Measurements from ENCODE around the gene CSF2. TPM values are rescaled to one million over a fixed set of nuclear protein-coding genes. Genes with fewer than 3 reads are reported as not detected.

Gene CSF2
- total RNA-seq, 1 donor from 2014 or later = not detected

DNA sequence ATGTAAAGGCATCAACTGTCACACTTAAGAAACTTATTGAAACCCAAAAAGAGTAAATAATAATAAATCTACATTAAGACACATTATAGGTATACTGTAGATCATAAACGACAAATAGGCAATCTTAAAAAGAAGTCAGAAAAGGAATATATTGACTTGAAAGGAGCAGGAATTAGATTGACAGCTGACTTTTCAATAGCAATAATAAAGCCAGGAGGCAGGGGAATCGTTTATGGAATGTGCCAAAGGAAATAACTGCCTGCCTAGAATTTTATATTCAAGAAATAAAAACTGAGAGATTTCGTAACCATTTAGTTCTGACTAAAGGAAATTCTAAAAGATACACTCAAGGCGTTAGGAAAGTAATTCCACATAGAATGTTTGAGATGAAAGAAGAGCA lies 40.5 kb upstream of the CSF2 start:
- no peak overlapping the region for H3K9ac ChIP-seq (ENCODE audit: low read depth in 1 of 3, low read length in 3 of 3)
- no peak overlapping the region for H3K27ac ChIP-seq (ENCODE audit: low read depth, low read length)
- H3K36me3 ChIP-seq (ENCODE audit: control insufficient read depth in 3 of 3, insufficient read depth in 3 of 3, low read length in 3 of 3) = no peaks in the 10 kb centered on the region
- no peaks in the 10 kb centered on the region for H3K27me3 ChIP-seq (ENCODE audit: control insufficient read depth in 3 of 3, insufficient read depth in 3 of 3, low read length in 3 of 3)
- no peak overlapping the region for H3K4me3 ChIP-seq (ENCODE audit: low read length in 3 of 3)
- H3K9me3 ChIP-seq (ENCODE audit: control insufficient read depth in 3 of 3, low read length in 3 of 3) = no peaks in the 10 kb centered on the region
- H3K4me1 ChIP-seq (ENCODE audit: control insufficient read depth in 3 of 3, insufficient read depth in 3 of 3, low read length in 3 of 3) = no peaks in the 10 kb centered on the region

DNA sequence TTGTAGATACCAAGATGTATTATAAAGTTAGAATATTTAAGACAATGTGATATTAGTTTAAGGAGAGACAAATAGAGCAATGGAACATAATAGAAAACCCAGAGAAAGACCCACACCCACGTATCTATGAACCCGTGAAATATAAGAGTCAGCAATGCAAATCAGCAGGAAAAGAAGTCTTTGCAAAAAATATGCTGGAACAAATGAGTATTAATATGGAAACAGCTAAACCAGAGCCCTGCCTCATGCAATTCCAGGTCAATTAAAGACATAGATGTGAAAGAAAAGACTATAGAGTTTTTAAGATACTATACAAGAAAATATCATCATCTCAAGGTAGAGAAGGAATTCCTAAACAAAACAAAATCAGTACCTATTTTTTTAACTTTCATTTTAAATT lies 36.2 kb upstream of the CSF2 start:
- no peaks in the 10 kb centered on the region for H3K9me3 ChIP-seq (ENCODE audit: control insufficient read depth in 3 of 3, low read length in 3 of 3)
- H3K27me3 ChIP-seq (ENCODE audit: control insufficient read depth in 3 of 3, insufficient read depth in 3 of 3, low read length in 3 of 3) = no peaks in the 10 kb centered on the region
- no peaks in the 10 kb centered on the region for H3K36me3 ChIP-seq (ENCODE audit: control insufficient read depth in 3 of 3, insufficient read depth in 3 of 3, low read length in 3 of 3)
- no peak overlapping the region for H3K4me3 ChIP-seq (ENCODE audit: low read length in 3 of 3)
- H3K4me1 ChIP-seq (ENCODE audit: control insufficient read depth in 3 of 3, insufficient read depth in 3 of 3, low read length in 3 of 3) = no peaks in the 10 kb centered on the region
- no peak overlapping the region for H3K9ac ChIP-seq (ENCODE audit: low read depth in 1 of 3, low read length in 3 of 3)
- H3K27ac ChIP-seq (ENCODE audit: low read depth, low read length) = no peak overlapping the region

DNA sequence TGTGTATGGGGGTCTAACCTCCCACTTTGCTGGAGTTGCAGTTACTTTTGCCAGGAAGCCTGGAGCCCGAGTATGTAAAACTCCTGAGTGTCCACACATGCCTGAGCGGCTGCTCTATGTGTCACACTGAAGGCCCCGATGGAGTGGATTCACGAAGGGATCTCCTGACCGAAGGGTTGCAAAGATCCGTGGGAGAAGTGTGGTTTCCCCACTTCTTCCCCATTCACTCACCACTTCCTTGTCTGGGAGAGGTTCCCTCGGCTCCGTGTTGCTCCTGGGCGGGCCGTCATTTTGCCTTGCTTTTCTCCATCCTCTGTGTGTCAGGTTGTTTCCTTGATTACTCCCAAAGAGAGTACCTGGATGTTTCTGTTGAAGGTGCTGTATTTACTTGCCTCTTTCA lies 29.4 kb upstream of the CSF2 start:
- Histone ChIP-seq H3K9me3 (ENCODE audit: control insufficient read depth in 3 of 3, low read length in 3 of 3) (no peaks in the 10 kb centered on the region), H3K4me3 (ENCODE audit: low read length in 3 of 3) (no peak overlapping the region), H3K4me1 (ENCODE audit: control insufficient read depth in 3 of 3, insufficient read depth in 3 of 3, low read length in 3 of 3) (no peaks in the 10 kb centered on the region), H3K9ac (ENCODE audit: low read depth in 1 of 3, low read length in 3 of 3) (no peak overlapping the region), H3K27ac (ENCODE audit: low read depth, low read length) (no peak overlapping the region), H3K36me3 (ENCODE audit: control insufficient read depth in 3 of 3, insufficient read depth in 3 of 3, low read length in 3 of 3) (no peaks in the 10 kb centered on the region), H3K27me3 (ENCODE audit: control insufficient read depth in 3 of 3, insufficient read depth in 3 of 3, low read length in 3 of 3) (peaks cover 0 to 4% (median 3%) of the 10 kb centered on the region in 3 donors)

DNA sequence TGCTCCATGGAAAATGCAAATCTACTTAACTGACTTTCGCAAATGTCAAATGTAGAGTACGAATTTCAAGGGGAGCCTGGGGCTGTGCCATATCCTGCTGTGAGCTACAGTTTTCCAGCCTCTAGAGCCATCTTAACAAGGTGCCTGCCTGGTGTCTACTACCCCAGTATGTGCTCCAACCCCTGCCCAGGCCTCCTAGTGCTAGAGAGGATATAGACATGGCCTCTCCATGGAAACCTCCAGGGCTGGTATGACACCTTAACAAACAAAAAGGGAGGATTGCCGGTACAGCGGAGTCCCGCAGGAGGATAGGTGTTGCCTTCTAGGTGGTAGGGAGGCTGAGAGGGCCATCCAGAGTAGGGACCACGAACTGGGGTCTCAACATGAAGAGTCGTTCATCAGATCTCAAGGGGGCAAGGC lies 26.7 kb upstream of the CSF2 start:
- Histone ChIP-seq H3K27ac (ENCODE audit: low read depth, low read length) (no peak overlapping the region), H3K9me3 (ENCODE audit: control insufficient read depth in 3 of 3, low read length in 3 of 3) (no peaks in the 10 kb centered on the region), H3K4me1 (ENCODE audit: control insufficient read depth in 3 of 3, insufficient read depth in 3 of 3, low read length in 3 of 3) (no peaks in the 10 kb centered on the region), H3K27me3 (ENCODE audit: control insufficient read depth in 3 of 3, insufficient read depth in 3 of 3, low read length in 3 of 3) (peaks cover 0 to 9% (median 4%) of the 10 kb centered on the region in 3 donors), H3K9ac (ENCODE audit: low read depth in 1 of 3, low read length in 3 of 3) (no peak overlapping the region), H3K4me3 (ENCODE audit: low read length in 3 of 3) (no peak overlapping the region), H3K36me3 (ENCODE audit: control insufficient read depth in 3 of 3, insufficient read depth in 3 of 3, low read length in 3 of 3) (no peaks in the 10 kb centered on the region)

DNA sequence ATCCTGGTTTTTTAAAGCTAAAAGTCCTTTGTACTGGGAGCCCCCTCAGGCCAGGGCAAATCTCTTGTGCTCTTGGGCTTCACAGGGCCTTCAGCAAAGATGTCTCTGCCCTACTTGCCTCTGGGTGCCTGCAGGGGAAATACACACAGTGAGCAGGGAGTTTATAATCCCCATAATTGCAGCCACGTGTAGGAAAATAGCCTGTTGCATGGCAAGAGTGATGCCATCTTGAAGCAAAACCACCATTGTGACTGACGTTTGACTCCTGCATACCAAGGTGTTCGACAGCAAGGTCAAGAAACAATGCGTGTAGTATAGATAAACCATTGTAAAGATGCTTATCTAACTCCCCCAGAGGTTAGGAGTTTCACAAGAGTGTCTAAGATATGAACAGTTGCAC lies 24.5 kb upstream of the CSF2 start:
- H3K27ac ChIP-seq (ENCODE audit: low read depth, low read length) = no peak overlapping the region
- H3K4me3 ChIP-seq (ENCODE audit: low read length in 3 of 3) = no peak overlapping the region
- peaks cover 0 to 5% (median 0%) of the 10 kb centered on the region in 3 donors for H3K27me3 ChIP-seq (ENCODE audit: control insufficient read depth in 3 of 3, insufficient read depth in 3 of 3, low read length in 3 of 3)
- no peaks in the 10 kb centered on the region for H3K4me1 ChIP-seq (ENCODE audit: control insufficient read depth in 3 of 3, insufficient read depth in 3 of 3, low read length in 3 of 3)
- H3K36me3 ChIP-seq (ENCODE audit: control insufficient read depth in 3 of 3, insufficient read depth in 3 of 3, low read length in 3 of 3) = no peaks in the 10 kb centered on the region
- H3K9ac ChIP-seq (ENCODE audit: low read depth in 1 of 3, low read length in 3 of 3) = no peak overlapping the region
- no peaks in the 10 kb centered on the region for H3K9me3 ChIP-seq (ENCODE audit: control insufficient read depth in 3 of 3, low read length in 3 of 3)

DNA sequence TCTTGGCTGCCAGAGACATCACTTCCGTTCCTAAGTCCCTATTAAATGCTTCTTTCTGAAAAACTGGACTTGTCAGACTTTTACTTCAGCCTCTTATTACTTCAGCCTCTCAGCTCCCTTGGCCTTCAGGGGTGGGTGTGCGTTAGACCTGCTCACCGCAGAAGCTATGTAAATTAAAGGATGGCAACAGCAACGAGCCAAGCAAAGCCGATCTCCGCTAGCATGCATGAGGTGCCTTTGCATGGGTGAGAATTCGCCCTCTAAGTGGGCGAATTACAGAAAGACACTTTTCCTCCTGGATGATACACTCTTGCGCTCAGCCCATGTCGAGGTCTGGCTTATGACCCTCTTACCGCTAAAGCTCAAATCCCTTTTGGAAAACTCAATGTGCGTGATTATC lies 24.0 kb upstream of the CSF2 start:
- no peak overlapping the region for H3K27ac ChIP-seq (ENCODE audit: low read depth, low read length)
- no peaks in the 10 kb centered on the region for H3K9me3 ChIP-seq (ENCODE audit: control insufficient read depth in 3 of 3, low read length in 3 of 3)
- H3K4me1 ChIP-seq (ENCODE audit: control insufficient read depth in 3 of 3, insufficient read depth in 3 of 3, low read length in 3 of 3) = no peaks in the 10 kb centered on the region
- no peak overlapping the region for H3K4me3 ChIP-seq (ENCODE audit: low read length in 3 of 3)
- peaks cover 0 to 5% (median 0%) of the 10 kb centered on the region in 3 donors for H3K27me3 ChIP-seq (ENCODE audit: control insufficient read depth in 3 of 3, insufficient read depth in 3 of 3, low read length in 3 of 3)
- H3K36me3 ChIP-seq (ENCODE audit: control insufficient read depth in 3 of 3, insufficient read depth in 3 of 3, low read length in 3 of 3) = no peaks in the 10 kb centered on the region
- H3K9ac ChIP-seq (ENCODE audit: low read depth in 1 of 3, low read length in 3 of 3) = no peak overlapping the region

DNA sequence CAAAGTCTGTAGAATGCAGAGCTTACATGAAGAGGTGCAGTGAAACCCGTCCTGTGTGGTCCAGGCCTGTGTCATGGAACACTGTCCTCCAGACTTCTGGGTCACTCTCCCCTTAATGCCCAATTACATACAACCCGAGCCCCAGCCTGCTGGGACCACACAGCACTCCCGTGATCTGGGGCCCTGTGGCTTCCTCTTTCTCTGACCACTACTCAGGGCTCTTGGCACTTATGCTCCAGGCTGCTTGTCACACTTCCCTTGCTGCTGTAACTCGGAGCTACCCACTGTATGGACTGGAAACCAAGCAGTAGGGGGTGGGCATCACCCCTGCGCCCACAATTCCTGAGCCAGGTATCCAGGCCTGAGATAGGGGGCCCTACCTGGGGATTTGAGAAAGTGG lies 23.5 kb upstream of the CSF2 start:
- no peaks in the 10 kb centered on the region for H3K9me3 ChIP-seq (ENCODE audit: control insufficient read depth in 3 of 3, low read length in 3 of 3)
- H3K9ac ChIP-seq (ENCODE audit: low read depth in 1 of 3, low read length in 3 of 3) = no peak overlapping the region
- peaks cover 0 to 5% (median 0%) of the 10 kb centered on the region in 3 donors for H3K27me3 ChIP-seq (ENCODE audit: control insufficient read depth in 3 of 3, insufficient read depth in 3 of 3, low read length in 3 of 3)
- H3K27ac ChIP-seq (ENCODE audit: low read depth, low read length) = no peak overlapping the region
- no peak overlapping the region for H3K4me3 ChIP-seq (ENCODE audit: low read length in 3 of 3)
- no peaks in the 10 kb centered on the region for H3K36me3 ChIP-seq (ENCODE audit: control insufficient read depth in 3 of 3, insufficient read depth in 3 of 3, low read length in 3 of 3)
- no peaks in the 10 kb centered on the region for H3K4me1 ChIP-seq (ENCODE audit: control insufficient read depth in 3 of 3, insufficient read depth in 3 of 3, low read length in 3 of 3)

DNA sequence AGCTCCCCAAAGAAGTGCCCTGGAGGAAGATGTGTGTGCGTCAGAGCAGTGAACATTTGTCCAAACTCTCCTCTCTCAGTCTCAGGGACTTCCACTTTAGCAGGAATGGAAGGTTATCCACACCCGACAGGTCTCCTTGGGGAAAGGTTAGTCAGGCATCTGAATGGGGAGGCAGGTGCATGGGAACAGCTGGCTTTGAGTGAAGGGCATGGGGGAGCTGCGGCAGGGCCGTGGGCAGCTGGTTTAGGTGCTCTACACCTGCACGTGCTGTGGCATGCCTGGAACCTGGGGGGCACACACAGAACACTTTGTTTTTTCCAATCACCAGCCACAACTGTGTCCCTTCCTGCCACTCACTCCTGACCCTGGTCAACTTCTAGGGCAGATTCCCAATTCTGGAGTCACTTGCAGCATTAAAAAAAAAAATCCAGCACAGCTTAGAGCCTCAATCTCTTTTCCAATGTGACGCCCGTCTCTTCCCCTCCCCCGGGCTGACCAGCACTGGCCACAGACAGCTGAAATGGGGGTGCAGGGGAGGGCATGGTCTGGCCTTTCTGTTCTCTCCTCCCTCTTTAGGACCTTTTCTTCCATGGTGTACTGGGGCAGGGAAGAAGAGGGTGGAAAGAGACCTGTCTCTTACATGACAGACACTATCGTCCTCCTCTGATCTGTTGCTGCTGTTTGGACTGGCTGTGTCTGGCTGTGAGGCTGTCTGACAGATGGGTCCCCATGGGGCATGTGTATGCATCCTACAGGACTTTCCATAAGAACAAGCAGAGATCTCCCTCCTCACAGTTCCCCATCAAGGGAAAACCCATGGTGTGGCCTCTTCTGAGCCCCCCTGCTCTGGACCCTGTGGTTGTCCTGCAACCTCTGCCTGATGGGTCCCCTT lies 22.7 kb upstream of the CSF2 start:
- no peak overlapping the region for H3K4me3 ChIP-seq (ENCODE audit: low read length in 3 of 3)
- no peaks in the 10 kb centered on the region for H3K36me3 ChIP-seq (ENCODE audit: control insufficient read depth in 3 of 3, insufficient read depth in 3 of 3, low read length in 3 of 3)
- no peaks in the 10 kb centered on the region for H3K4me1 ChIP-seq (ENCODE audit: control insufficient read depth in 3 of 3, insufficient read depth in 3 of 3, low read length in 3 of 3)
- H3K27me3 ChIP-seq (ENCODE audit: control insufficient read depth in 3 of 3, insufficient read depth in 3 of 3, low read length in 3 of 3) = peaks cover 0 to 5% (median 0%) of the 10 kb centered on the region in 3 donors
- H3K9me3 ChIP-seq (ENCODE audit: control insufficient read depth in 3 of 3, low read length in 3 of 3) = no peaks in the 10 kb centered on the region
- no peak overlapping the region for H3K27ac ChIP-seq (ENCODE audit: low read depth, low read length)
- H3K9ac ChIP-seq (ENCODE audit: low read depth in 1 of 3, low read length in 3 of 3) = no peak overlapping the region

DNA sequence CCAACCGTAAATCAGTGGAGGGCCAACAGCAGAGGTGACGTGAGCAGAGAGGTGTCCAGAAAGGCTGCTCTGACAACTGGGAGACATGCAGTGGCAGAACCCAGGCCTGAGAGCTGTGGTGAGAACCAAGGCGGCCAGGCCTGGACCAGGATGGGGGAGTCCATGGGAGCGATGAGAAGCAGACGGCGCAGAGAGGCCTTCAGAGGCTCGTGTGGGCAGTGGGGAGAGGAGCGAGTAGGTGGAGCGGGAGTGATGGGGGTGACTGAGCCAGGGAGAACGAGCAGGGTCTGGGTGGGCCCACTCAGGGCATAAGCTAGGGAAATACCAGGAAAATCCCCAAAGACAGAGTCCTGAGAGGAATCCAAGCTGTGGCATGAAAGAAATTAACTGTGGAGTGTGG lies 21.1 kb upstream of the CSF2 start:
- Histone ChIP-seq H3K27me3 (ENCODE audit: control insufficient read depth in 3 of 3, insufficient read depth in 3 of 3, low read length in 3 of 3) (peaks cover 0 to 5% (median 0%) of the 10 kb centered on the region in 3 donors), H3K4me3 (ENCODE audit: low read length in 3 of 3) (no peak overlapping the region), H3K36me3 (ENCODE audit: control insufficient read depth in 3 of 3, insufficient read depth in 3 of 3, low read length in 3 of 3) (no peaks in the 10 kb centered on the region), H3K4me1 (ENCODE audit: control insufficient read depth in 3 of 3, insufficient read depth in 3 of 3, low read length in 3 of 3) (no peaks in the 10 kb centered on the region), H3K27ac (ENCODE audit: low read depth, low read length) (no peak overlapping the region), H3K9me3 (ENCODE audit: control insufficient read depth in 3 of 3, low read length in 3 of 3) (no peaks in the 10 kb centered on the region), H3K9ac (ENCODE audit: low read depth in 1 of 3, low read length in 3 of 3) (no peak overlapping the region)

DNA sequence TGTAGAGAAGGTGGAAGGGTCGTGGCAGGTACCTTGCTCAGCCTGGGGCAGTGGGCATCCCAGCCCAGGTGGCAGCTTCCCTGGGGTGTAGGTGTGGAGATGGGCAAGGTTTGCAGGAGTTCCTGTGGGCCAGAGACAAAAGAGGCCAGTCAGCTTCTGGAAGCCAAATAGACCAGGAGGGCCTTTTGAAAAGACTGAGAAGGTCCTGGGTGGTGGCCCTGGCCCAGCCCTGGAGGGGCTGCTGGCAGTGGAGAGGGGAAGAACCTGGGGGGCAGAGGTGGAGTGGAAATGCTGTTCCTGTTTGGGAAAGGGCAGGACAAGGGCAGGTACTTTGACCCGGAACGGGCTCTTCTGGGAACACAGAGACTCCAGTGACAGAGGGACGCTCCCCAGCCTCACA lies 20.1 kb upstream of the CSF2 start:
- no peak overlapping the region for H3K27ac ChIP-seq (ENCODE audit: low read depth, low read length)
- H3K4me3 ChIP-seq (ENCODE audit: low read length in 3 of 3) = no peak overlapping the region
- no peak overlapping the region for H3K9ac ChIP-seq (ENCODE audit: low read depth in 1 of 3, low read length in 3 of 3)
- no peaks in the 10 kb centered on the region for H3K4me1 ChIP-seq (ENCODE audit: control insufficient read depth in 3 of 3, insufficient read depth in 3 of 3, low read length in 3 of 3)
- no peaks in the 10 kb centered on the region for H3K9me3 ChIP-seq (ENCODE audit: control insufficient read depth in 3 of 3, low read length in 3 of 3)
- no peaks in the 10 kb centered on the region for H3K36me3 ChIP-seq (ENCODE audit: control insufficient read depth in 3 of 3, insufficient read depth in 3 of 3, low read length in 3 of 3)
- peaks cover 0 to 5% (median 0%) of the 10 kb centered on the region in 3 donors for H3K27me3 ChIP-seq (ENCODE audit: control insufficient read depth in 3 of 3, insufficient read depth in 3 of 3, low read length in 3 of 3)

Measured in skeletal muscle tissue (tissue), 4 donors.